MM.1S (cell line): ENCODE data around the gene USP44.

Experiments
- EZH2 ChIP-seq: fragments of 300-600 bp; sonication (generic); optimal IDR thresholded peaks from 2 replicates; pipeline ENCODE3; 2017; ENCODE audit warnings: low read depth, mild to moderate bottlenecking, antibody characterized with exemption, low read length, mixed read lengths
- EZH2phosphoT487 ChIP-seq: fragments of 300-600 bp; sonication (generic); IDR thresholded peaks from 2 replicates; pipeline ENCODE4 v1.6.1; 2018; ENCODE audit warnings: antibody characterized with exemption, low read length
- TF ChIP-seq, protein P1 (sequence below): fragments of 300-600 bp; sonication (generic); IDR thresholded peaks from 2 replicates; pipeline ENCODE4 v1.5.1; 2016; ENCODE audit warnings: antibody characterized with exemption, low read length, mixed read lengths

DNA sequence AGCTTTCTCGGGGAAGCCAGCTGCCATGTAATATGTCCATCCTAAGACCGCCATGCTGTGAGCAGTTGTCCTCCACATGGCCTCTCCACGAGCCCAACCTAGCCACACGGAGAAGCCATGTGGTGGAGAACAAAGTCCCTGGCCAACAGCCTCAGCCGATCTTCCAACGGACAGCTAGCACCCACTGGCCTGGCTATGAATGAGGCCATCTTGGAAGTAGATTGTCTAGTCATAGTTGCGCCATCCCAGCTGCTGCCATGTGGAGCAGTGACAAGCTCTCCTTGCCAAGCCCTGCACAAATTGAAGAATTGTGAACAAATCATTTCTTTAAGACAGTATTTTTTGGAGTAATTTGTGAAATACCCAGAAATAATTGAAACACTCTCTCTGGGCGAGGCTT, 49.3 kb upstream of the USP44 start:
- TF ChIP-seq, protein P1, sequence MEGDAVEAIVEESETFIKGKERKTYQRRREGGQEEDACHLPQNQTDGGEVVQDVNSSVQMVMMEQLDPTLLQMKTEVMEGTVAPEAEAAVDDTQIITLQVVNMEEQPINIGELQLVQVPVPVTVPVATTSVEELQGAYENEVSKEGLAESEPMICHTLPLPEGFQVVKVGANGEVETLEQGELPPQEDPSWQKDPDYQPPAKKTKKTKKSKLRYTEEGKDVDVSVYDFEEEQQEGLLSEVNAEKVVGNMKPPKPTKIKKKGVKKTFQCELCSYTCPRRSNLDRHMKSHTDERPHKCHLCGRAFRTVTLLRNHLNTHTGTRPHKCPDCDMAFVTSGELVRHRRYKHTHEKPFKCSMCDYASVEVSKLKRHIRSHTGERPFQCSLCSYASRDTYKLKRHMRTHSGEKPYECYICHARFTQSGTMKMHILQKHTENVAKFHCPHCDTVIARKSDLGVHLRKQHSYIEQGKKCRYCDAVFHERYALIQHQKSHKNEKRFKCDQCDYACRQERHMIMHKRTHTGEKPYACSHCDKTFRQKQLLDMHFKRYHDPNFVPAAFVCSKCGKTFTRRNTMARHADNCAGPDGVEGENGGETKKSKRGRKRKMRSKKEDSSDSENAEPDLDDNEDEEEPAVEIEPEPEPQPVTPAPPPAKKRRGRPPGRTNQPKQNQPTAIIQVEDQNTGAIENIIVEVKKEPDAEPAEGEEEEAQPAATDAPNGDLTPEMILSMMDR, result no peak
- TF ChIP-seq EZH2phosphoT487, result no peak
- no peak for TF ChIP-seq EZH2
